Measurements from ENCODE around the gene TMEM108.

Gene TMEM108

DNA sequence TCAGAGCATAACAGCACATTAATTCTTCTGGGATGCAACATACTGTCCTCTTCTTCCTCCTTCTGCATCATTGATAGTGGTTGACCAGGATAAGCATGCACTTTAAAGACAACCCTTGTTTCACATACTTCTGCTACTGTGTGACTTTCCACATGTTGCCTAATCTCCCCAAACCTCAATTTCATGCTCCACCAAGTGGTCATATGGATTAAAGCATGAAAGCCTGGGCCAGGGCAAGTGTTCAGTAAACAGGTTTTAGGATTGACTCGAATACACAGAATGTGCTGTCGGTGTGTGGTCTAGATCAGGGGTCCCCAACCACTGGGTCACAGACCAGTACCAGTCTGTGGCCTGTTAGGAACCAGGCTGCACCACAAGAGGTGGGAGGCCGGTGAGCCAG is 339.2 kb downstream of the TMEM108 start:
- H3K4me3 ChIP-seq (ENCODE audit: low read depth, low read length), result no peak overlapping the region

DNA sequence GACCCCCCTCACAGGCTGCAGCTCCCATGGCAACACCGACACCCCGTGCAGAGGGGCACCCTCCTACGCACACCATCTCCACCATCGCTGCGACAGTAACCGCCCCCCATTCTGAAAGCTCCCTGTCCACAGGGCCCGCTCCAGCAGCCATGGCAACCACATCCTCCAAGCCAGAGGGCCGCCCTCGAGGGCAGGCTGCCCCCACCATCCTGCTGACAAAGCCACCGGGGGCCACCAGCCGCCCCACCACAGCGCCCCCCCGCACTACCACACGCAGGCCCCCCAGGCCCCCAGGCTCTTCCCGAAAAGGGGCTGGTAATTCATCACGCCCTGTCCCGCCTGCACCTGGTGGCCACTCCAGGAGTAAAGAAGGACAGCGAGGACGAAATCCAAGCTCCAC is 341.7 kb downstream of the TMEM108 start:
- no peak overlapping the region for H3K4me3 ChIP-seq (ENCODE audit: low read depth, low read length)

DNA sequence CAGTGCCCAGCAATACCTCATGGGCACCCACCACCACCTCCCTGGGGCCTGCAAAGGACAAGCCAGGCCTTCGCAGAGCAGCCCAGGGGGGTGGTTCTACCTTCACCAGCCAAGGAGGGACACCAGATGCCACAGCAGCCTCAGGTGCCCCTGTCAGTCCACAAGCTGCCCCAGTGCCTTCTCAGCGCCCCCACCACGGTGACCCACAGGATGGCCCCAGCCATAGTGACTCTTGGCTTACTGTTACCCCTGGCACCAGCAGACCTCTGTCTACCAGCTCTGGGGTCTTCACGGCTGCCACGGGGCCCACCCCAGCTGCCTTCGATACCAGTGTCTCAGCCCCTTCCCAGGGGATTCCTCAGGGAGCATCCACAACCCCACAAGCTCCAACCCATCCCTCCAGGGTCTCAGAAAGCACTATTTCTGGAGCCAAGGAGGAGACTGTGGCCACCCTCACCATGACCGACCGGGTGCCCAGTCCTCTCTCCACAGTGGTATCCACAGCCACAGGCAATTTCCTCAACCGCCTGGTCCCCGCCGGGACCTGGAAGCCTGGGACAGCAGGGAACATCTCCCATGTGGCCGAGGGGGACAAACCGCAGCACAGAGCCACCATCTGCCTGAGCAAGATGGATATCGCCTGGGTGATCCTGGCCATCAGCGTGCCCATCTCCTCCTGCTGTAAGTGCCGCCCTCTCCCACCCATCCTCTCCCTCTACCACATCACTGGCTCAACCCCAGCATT is 342.5 kb downstream of the TMEM108 start:
- no peak overlapping the region for H3K4me3 ChIP-seq (ENCODE audit: low read depth, low read length)

DNA sequence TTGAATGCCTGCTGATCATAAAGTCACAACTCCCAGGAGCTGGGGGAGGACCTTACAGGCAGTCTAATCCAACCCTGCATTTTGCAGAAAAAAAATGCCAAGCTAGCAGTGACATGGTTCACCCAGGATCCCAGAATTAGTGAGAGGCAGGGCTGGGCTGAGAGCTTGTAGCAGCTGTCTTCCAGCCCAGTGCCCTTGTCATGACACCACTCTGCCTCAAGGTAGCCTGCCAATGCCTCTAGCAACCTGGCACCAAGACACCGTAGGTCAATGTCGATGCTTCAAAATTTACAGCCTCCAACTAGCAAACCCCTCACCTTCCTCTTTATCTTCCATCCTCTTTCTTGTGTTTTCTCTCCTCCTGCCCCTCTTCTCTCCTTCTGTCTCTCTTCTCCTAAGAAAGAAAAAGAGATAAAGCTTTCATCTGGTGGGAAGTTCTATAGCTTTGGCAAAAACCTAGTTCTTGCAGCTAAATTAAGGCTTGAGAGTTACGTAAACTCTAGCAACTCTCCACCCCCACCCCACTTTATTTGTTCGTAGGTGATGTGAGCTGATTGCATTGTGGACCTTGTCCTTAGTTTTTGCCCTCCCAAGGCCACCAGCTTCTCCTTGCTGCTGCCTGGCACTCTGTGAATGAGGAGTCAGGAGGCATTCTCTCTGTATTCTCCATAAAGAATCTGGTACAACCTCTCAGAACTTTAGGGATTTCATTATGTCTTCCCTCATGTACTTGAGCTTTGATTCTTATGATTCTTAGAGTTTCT is 343.3 kb downstream of the TMEM108 start:
- H3K4me3 ChIP-seq (ENCODE audit: low read depth, low read length), result no peak overlapping the region

DNA sequence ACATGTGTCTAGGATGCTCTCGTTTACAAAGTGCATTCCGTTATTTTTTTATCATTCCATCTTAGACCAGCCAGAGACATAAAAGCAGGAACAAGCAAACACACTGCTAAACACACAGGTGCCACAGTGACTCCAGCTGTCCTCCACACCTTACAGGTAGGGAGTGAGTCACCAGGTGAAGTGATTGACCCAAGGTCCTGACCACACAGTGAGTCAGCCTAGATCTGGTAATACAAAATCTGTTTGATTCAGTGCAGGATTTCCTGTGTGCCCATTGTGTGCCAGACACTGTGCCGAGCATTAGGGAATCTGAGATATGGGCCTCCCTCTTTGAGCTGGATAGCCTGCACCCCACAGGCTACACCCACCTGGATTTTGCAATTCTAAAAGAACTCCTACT is 345.0 kb downstream of the TMEM108 start:
- H3K4me3 ChIP-seq (ENCODE audit: low read depth, low read length), result no peak overlapping the region

DNA sequence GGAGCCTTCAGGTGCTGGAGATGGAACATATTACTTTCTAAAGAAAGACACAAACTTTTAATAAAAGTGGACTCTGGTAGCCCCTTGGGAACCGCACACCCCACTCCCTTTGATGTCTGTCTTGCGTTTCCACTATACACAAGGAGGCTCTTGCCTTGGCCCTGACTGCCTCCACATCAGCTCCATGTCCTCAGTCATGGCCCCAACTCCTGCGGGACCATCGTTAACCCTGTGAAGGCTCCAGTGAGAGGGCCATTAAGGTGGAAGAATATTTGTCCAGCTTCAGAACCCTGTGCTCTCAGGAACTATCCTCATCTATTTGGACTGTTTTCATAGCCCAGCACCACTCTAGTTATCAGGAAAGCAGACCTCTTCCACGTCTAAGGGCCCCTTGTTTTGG is 345.6 kb downstream of the TMEM108 start:
- no peak overlapping the region for H3K4me3 ChIP-seq (ENCODE audit: low read depth, low read length)

DNA sequence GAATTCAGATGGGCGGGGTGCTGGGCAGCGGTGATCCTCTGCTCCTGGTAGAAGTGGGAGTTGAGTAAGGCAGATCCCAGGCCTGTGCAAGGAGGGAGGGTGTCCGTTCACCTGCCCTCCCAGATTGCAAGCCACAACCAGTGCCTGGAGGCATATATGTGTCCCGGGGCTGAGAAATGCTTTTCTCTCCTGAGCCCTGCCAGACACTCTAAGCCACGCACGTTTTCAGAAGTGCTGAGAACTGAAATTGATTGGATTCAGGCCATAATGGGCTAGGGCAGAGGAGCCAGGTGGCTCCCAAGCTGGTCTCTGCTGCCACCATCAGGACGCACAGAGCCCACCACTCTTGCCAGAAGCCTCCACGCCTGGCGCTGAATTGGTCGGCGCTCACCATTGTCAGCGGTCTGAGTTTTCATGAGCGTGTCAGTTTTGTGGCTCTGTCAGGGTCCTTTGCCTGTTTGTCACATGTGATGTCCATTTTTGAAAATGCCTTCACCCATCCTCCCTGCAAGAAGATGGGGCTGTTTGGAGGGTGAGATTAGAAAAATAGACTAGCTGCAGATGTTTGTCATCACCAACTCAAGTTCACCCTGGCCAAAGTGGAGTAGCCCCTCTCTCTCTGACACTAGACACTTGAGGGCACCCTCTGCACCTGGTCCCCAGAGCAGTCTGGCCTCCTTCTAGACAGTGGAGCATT is 346.3 kb downstream of the TMEM108 start:
- H3K4me3 ChIP-seq (ENCODE audit: low read depth, low read length), result no peak overlapping the region

DNA sequence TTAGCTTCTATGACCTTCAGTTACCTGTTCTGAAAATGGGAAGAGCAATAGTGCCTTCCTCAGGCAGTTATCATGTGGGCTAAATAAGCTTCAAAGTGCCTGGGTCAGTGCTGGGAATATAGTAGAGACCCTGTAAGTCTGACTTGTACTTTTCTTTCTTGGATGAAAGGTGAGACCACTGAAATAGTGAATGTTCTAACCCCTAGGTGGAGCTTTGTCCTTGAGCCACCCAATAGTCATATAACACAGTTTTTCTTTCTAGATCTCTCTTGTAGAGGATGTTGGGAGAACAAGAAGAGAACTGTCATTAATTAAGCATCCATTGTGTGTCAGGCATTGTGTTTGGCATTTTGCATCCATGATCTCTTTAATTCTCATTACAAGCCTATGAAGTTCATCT is 348.7 kb downstream of the TMEM108 start:
- no peak overlapping the region for H3K4me3 ChIP-seq (ENCODE audit: low read depth, low read length)

DNA sequence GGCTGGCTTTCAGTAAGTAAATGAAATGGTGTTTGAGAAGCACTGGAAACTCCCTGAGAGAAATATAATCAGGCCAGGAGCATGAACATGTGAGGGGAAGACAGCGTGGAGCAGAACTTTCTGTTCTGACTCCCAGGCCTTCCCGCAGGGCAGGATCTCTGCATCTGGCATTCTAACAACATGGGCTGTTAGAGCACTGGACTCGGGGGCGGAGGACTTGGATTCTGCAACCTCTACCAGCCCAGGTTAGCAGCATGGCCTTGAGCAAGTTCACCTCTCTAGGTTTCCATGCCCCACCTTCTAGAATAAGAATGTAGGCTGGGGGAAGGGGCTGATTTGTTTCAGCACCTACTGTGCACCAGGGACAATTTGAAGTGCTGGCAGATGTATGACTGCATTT is 349.1 kb downstream of the TMEM108 start:
- H3K4me3 ChIP-seq (ENCODE audit: low read depth, low read length), result no peak overlapping the region

DNA sequence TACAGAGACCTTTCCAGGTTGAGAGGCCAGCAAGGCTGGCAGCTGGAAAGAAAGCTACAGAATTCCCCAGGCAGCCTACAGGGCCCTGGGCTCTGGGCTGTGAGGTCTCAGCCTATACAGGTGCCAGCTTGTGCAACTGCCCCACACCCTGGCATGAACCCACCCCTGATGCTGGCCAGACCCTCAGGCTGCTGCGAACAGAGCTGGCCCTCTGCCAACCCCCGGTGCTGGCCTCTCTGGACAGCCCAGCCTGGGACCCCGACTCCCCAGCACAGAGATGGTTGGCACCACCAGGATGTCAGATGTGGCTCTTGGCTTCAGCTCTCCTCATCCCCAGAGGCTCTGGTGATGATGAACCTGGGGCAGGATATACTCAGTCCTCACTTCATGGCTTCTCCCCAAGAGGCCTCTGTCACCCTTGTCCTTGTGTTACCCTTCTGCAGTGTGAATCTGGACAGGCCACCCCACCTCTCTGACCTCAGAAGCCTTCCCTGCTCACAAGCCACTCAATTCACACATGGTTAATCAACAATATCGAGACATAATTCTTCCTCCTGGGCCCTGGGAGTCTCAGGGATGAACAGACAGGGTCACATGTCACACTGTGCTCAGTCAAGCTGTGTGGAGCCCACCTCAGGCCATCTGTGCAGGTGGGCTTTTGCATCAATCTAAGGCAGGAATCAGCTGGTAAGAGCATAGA is 350.7 kb downstream of the TMEM108 start:
- no peak overlapping the region for H3K4me3 ChIP-seq (ENCODE audit: low read depth, low read length)

DNA sequence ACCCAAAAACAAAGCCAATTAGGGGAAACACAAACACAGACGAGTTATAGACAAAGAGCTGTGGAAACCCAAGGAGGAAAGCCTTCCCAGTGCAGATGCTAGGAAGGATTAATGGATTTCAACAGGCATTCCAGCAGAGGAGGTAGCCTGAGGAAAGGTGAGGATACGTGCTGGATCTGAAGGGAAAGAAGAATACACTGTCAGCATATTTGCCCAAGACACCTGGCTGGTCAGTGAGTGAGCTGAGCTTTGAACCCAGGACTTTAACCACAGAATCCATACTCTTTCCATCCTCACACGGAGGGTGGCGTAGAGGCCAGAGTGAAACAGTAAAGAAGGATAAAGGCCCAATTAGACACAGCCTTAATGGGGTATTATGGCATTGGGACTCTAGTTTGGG is 352.5 kb downstream of the TMEM108 start:
- no peak overlapping the region for H3K4me3 ChIP-seq (ENCODE audit: low read depth, low read length)

DNA sequence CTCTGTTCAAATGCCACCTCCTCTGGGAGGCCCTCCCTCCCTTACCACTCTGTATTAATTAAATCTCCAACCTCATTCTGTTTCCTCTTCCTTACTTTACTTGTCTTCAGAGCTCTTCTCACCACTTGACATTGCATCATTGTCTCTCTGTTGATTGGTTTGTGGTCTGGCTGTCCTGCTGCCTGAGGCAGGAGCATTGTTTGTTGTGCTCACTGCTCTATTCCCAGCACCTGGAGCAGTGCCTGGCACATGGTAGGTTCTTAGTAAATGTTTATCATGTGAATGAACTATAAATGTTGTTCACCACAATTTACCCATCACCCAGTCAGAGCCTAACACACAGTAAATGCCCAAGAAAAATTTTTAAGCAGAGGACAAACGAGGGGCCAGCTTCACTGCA is 355.0 kb downstream of the TMEM108 start:
- H3K4me3 ChIP-seq (ENCODE audit: low read depth, low read length), result no peak overlapping the region

DNA sequence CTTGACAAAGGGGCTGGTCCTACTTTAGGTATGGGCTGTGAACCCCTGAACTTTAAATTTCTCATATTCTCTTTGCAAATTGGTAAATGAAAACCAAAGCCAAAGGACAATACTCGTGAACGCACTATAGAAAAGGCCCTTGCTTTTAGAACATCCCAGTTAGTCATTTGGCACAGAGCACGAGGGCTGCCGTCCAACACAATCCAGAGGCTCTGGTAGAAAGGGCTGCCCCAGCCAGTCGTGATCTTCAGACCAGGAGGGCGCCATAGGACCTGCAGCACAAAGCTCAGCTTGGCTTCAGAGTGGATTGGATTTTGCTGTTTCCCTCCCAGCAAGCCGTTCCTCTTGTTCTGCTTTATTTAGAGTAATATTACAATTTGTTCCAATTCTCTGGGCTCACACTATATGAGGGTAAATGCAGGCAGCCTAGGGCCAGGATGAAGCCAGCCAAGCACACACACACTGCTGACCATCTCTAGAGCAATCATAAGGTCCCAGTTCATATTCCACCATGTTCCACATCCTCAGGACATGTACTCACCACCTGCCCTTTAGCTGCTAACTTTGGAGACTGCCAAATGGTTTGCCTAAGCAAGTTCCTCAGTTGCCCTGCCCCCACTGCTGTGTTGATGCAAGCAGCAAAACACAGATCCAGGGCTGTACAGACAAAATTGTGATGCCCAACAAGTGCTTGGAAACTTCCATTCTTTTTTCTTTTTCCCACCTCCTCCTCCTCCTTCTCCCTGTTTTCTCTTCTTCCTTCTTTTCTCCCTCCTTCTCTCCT is 355.7 kb downstream of the TMEM108 start:
- H3K4me3 ChIP-seq (ENCODE audit: low read depth, low read length), result no peak overlapping the region

DNA sequence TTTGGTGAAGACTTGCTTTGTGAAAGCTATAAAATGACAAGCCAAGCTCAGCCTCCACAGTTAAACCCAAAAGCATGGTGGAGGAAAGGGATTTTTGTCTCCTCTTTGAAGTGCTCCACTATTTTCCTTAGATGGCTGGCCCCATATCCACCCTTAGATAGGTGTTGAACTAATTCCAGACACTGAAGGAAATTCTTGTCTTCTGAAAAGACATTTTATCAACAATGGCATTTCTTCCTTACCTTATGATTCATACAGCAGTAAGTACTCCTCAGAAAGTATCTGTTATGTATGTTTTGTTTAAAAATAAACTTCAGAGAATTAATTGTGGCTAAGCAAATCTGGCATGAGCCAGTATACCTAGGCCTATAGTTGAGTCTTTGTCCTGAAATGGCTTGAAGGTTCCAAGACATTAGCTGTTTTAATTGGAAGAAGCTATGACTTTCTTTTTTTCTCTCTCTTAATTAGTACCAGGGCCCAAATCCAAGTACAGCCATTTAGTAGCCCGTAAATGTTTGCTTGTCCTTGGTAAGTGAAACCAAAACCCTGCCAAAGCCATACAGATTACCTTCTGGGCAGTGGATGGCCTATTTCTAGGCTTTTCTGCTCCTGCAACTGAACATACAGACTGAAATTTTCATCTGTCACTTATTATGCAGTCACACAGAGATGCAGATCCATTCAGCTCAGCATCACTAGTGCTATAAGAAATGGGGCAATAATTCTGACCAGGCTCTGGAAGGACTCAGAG is 356.5 kb downstream of the TMEM108 start:
- no peak overlapping the region for H3K4me3 ChIP-seq (ENCODE audit: low read depth, low read length)

DNA sequence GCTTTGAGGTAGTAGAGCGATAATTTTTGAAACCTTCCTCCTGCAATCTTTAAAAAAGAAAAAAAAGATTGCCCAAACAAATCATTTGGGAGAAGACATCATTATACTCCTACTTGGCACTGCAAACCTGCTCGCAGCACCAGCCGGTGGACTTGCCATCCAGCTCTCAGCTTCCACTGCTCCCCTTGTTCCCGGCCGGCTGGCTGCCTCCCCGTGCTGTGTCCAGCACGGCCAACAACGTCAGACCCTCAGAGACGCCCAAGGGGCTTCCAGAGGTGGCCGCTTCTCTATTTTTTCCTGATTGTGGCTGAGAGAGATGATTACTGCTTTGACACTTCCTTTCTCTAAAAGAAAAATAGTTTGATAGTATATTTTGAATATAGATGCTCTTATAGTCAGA is 358.7 kb downstream of the TMEM108 start:
- H3K4me3 ChIP-seq (ENCODE audit: low read depth, low read length), result no peak overlapping the region

DNA sequence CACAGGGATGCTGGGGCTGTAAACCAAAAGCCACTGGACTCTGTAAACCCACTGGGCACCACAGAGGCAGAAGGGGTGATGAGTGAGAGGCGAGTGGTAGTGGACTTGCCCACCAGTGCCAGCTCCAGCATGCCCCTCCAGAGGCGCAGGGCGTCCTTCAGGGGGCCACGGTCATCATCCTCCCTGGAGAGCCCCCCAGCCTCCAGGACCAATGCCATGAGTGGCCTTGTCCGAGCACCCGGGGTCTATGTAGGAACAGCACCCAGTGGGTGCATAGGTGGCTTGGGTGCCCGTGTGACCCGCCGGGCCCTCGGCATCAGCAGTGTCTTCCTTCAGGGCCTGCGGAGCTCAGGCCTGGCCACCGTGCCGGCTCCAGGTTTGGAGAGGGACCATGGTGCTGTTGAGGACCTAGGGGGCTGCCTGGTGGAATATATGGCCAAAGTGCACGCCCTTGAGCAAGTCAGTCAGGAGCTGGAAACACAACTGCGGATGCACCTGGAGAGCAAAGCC is 361.9 kb downstream of the TMEM108 start, which contains the start of gene BFSP2:
Gene BFSP2 (plus strand): TSS at position 51 of the 510 bp plus-strand sequence. CDS start 28 bp downstream, at position 79.
- H3K4me3 ChIP-seq (ENCODE audit: low read depth, low read length), result no peak within 1 kb of the TSS

DNA sequence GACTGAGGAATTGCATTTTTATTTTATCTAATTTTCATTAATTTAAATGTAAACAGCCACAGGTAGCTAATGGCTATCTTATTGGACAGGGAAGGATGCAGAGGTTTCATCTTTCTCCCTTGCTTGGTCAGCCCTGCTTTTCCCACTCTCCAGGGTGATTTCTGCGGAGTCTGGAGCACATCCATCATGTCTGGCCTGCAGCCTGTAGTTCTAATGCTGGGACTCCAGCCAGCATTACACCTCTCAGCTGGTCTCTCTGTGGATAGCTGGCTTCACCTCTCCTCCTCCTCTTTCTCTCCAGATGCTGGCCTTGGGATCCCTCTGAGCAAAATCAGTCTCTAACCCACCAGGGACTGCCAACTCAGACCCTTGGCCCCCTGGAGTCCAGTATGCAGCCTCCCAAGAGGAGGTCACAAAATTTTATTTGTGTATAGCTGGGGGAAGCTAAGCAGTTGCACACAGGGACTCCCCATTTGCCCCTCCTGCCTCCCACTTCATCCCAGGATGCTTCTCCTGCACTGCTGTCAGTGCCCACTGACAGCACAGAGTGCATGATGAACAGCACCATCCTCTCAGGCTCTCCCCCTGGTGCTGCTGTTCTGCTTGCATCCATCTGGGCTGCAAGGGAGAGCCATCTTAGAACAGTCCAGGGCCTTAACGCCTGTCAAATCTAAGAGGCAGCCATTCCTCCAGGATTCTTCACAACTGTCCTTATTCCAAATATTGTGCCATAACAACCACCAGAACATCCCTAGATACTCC is 363.4 kb downstream of the TMEM108 start:
- no peak overlapping the region for H3K4me3 ChIP-seq (ENCODE audit: low read depth, low read length)

DNA sequence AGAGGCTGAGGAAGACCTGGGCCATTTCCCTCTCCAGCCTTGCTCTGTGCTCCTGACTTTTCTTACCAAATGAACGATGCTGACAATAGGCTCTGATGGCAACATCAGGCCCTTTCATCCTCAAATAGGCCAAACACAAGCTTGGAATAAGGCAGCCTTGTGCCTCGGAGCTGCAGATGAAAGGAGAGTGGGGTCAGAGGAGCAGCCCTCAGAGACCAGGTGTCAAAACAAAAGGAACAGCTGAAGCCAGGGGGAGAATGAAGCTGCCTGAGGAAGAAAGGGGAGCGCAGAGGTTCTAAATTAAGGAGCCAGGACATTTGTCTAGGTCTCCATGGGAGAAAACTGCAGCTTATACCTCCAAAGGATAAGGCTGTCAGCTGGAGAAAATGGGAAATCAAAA is 366.7 kb downstream of the TMEM108 start:
- no peak overlapping the region for H3K4me3 ChIP-seq (ENCODE audit: low read depth, low read length)

DNA sequence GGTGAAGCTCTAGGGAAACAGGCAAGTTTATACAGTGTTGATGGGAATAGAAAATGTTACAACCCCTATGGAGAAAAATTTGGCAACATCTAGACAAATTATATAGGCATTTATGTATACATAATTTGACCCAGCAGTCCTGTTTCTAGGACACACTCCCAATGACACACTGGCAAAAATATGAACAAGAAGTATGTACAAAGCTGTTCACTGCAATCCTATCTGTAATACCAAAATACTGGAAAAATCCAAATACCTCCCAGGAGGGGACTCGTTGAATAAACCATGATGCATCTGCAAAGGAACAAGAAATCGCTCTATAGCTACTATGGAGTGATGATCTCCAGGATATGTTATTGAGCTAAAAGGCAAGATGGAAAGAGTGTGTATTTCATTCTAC is 370.2 kb downstream of the TMEM108 start:
- no peak overlapping the region for H3K4me3 ChIP-seq (ENCODE audit: low read depth, low read length)
